Measurements from ENCODE around the gene DYNLT1.

- TF ChIP-seq EZH2 (IDR thresholded peaks at IDR 0.05; ENCODE audit: low read depth) (no peak), CTCF (conservative IDR thresholded peaks at IDR 0.05) (no peak)
Measured at GRCh38 chr6:158686791-158687381, 42.3 kb upstream of the DYNLT1 start.

Measured in PC-9 (cell line).